ENCODE data around the gene TTYH3. TPM values are rescaled to one million over a fixed set of nuclear protein-coding genes. Genes with fewer than 3 reads are reported as not detected.

Gene TTYH3
- total and polyA plus RNA-seq, 2 of the 8 experiments (the other 6 are each of a cell fraction or from before 2014, with no cell fraction given), result 66.2 to 169 TPM

DNA sequence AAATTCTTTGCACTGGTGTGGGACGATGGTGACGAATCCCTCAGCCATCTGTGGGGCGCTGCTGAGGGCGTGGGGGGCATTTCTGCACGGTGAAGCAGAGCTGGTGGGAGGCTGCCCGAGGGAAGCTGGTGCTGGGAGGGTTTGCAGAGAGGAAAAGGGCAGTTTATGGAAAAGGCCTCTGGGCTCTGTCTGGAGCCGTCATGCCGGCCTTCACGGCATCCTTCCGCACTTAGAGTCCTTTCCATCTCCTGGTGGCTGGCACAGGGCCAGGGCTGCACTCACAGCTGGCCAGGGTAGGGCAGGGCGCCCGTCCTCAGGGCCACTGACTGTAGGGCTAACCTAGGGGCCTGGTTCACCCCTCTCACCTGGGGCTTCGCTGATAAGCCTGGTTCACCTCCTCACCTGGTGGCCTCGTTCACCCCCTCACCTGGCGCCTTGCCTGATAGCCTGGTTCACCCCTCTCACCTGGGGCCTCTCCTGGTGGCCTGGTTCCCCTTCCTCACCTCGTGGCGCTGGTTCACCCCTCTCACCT lies 55.6 kb downstream of the TTYH3 start:
- Histone ChIP-seq H3K4ac (replicated peaks; ENCODE audit: insufficient read length, low read depth, low read length) (no peak overlapping the region), H2BK120ac (replicated peaks; ENCODE audit: low read depth, low read length) (no peak overlapping the region), H3K23ac (ENCODE audit: insufficient read length) (no peak overlapping the region), H2BK15ac (ENCODE audit: low read length) (0 out of 2 replicates have a peak overlapping the region, but pooled peaks have one; percentile 29), H3K79me1 (ENCODE audit: low read depth, low read length) (peaks cover 3% of the 10 kb centered on the region; the same call in 1 of the 2 replicates), H3K56ac (replicated peaks; ENCODE audit: insufficient read length, low read depth, low read length) (no peak overlapping the region), H4K8ac (ENCODE audit: extremely low read depth, insufficient read depth, low read length) (0 out of 2 replicates have a peak overlapping the region, but pooled peaks have one; percentile 14), H3K9me3 (ENCODE audit: insufficient read depth in 2 of 2, low read depth in 1 of 2, low read length in 1 of 2) (no peaks in the 10 kb centered on the region; a peak in 1 of 4 replicates), H3K4me2 (ENCODE audit: insufficient read depth in 1 of 2, low read depth in 2 of 2, low read length in 2 of 2) (peak overlapping the region; percentile 64 to 85), H3K23me2 (ENCODE audit: low read depth, low read length) (peaks cover 3% of the 10 kb centered on the region; the same call in 1 of the 2 replicates), H2AK5ac (ENCODE audit: low read depth, low read length) (no peak overlapping the region), H3K18ac (ENCODE audit: extremely low read depth, low read length) (no peak overlapping the region), H2BK20ac (ENCODE audit: low read length) (no peak overlapping the region), H3K14ac (ENCODE audit: insufficient read length) (no peak overlapping the region), H2BK12ac (ENCODE audit: low read depth, low read length) (no peak overlapping the region), H4K5ac (ENCODE audit: insufficient read length, low read depth, low read length) (no peak overlapping the region), H2AFZ (ENCODE audit: low read length) (no peak overlapping the region), H3K4me3 (ENCODE audit: extremely low read depth in 1 of 4, insufficient read depth in 2 of 4, low read depth in 3 of 4, low read length in 4 of 4) (peak overlapping the region in 3 of 4 experiments; percentile 19 to 63 (median 23); a peak in 4 of 8 replicates), H3K27me3 (replicated peaks in 1 of 4; ENCODE audit: control insufficient read depth in 3 of 4, extremely low read depth in 1 of 4, insufficient read depth in 3 of 4, low read length in 3 of 4) (peaks cover 7 to 34% (median 30%) of the 10 kb centered on the region in 4 experiments), H2BK5ac (ENCODE audit: low read depth, low read length) (no peak overlapping the region), H4K20me1 (replicated peaks in 1 of 2; ENCODE audit: control insufficient read depth in 1 of 2, insufficient read depth in 2 of 2, low read length in 2 of 2) (no peaks in the 10 kb centered on the region), H3K27ac (ENCODE audit: low read depth, low read length) (no peak overlapping the region), H4K91ac (replicated peaks; ENCODE audit: insufficient read length, low read length) (no peak overlapping the region), H3K36me3 (ENCODE audit: control insufficient read depth in 2 of 4, insufficient read depth in 4 of 4, low read length in 3 of 4) (no peaks in the 10 kb centered on the region; a peak in 1 of 8 replicates), H3K79me2 (ENCODE audit: control insufficient read depth in 1 of 2, insufficient read depth in 2 of 2, low read length in 2 of 2) (no peaks in the 10 kb centered on the region), H3K4me1 (replicated peaks in 1 of 4; ENCODE audit: control insufficient read depth in 3 of 4, insufficient read depth in 4 of 4, low read length in 3 of 4) (peaks cover 0 to 11% (median 8%) of the 10 kb centered on the region in 4 experiments; a peak in 5 of 7 replicates), H3K9ac (replicated peaks in 1 of 4; ENCODE audit: extremely low read depth in 1 of 4, low read depth in 3 of 4, low read length in 3 of 4) (no peak overlapping the region)
- no peak for TF ChIP-seq TAF7 (optimal IDR thresholded peaks at IDR 0.05; ENCODE audit: borderline replicate concordance, low read depth, low read length)
- 0 out of 2 replicates have a peak, but pooled peaks have one; percentile 21 for TF ChIP-seq GABPA (IDR thresholded peaks at IDR 0.05; ENCODE audit: borderline replicate concordance, insufficient read depth, low read length)
- POLR2A ChIA-PET (ENCODE audit: partially characterized antibody), result no interaction called here
- DNase-seq (ENCODE audit: low read depth in 1 of 2, low spot score in 2 of 2) (peak in 1 of 2 experiments; percentile 55), FAIRE-seq (no peak)
- CTCF ChIA-PET (ENCODE audit: partially characterized antibody), result interaction anchor here (0.7 to 7.6 kb wide), 5 partner anchors 16 to 827 kb away, joined by 3 to 92 read pairs (median 5); no protein-coding TSS in a partner anchor
- WGBS, 2 experiments (ENCODE audit: extremely low coverage in 1 of 2, insufficient coverage in 1 of 2, insufficient read length in 1 of 2, insufficient replicate concordance in 2 of 2, low coverage in 1 of 2, low lambda C conversion rate in 2 of 2, missing lambda C conversion rate in 1 of 2), result 83% methylated on average over 15 of the region's 17 CpGs; no CpG with 5 or more reads in 1 of the 2 experiments

Measured in H1 (cell line).